ENCODE measurements around the gene NSFL1C. TPM values are rescaled to one million over a fixed set of nuclear protein-coding genes. Genes with fewer than 3 reads are reported as not detected.

Gene NSFL1C
- total and polyA plus RNA-seq, 2 experiments from 2014 or later = 22.2 to 84.2 TPM

DNA sequence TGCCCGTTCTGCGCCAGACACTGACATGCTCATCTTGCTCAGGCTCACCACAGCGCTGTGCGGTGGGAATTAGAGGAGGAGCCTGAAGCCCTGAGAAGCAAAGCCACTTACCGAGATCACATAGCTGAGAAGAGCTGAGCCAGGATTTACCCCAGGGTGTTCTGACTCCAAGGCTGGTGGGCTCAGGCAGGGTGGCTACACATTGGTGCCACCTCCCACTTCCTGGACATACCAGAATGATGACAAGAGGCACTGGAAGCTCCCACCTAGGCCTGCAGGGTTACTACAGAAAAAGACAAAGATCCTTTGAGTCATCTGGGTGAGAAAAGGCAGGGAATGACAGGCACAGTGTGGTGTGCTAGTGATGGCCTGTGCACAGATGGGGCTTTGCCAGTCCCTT, 49.4 kb downstream of the NSFL1C start:
- Histone ChIP-seq H3K27ac (peak overlapping the region; percentile 86), H3K9me3 (ENCODE audit: low read depth) (no peaks in the 10 kb centered on the region), H3K36me3 (ENCODE audit: low read depth) (no peaks in the 10 kb centered on the region), H3K27me3 (replicated peaks; ENCODE audit: insufficient read depth) (no peaks in the 10 kb centered on the region), H4K20me1 (ENCODE audit: insufficient read depth) (no peaks in the 10 kb centered on the region), H3F3A (ENCODE audit: insufficient read depth) (peaks cover 36% of the 10 kb centered on the region), H3K4me3 (no peak overlapping the region), H3K9ac (no peak overlapping the region; the same call in 1 of the 2 replicates), H3K79me2 (ENCODE audit: insufficient read depth) (no peaks in the 10 kb centered on the region), H3K4me2 (ENCODE audit: unreplicated experiment) (peak overlapping the region; percentile 10), H3K4me1 (ENCODE audit: insufficient read depth) (peaks cover 44% of the 10 kb centered on the region), H3K9me2 (ENCODE audit: insufficient read depth) (no peaks in the 10 kb centered on the region), H2AFZ (no peak overlapping the region)
- TF ChIP-seq EZH2 (IDR thresholded peaks at IDR 0.05; ENCODE audit: insufficient read depth, poor library complexity, severe bottlenecking) (no peak), EZH2phosphoT487 (IDR thresholded peaks at IDR 0.05; ENCODE audit: insufficient read depth, low read depth) (no peak)
- peak; percentile 79 for DNase-seq
- WGBS, 2 experiments (ENCODE audit: low coverage in 1 of 2, low lambda C conversion rate in 2 of 2, missing lambda C conversion rate in 2 of 2) = 60 to 76% methylated on average over 5 of the region's 5 CpGs
- in situ Hi-C loops (cut with MboI) = no loop called here

DNA sequence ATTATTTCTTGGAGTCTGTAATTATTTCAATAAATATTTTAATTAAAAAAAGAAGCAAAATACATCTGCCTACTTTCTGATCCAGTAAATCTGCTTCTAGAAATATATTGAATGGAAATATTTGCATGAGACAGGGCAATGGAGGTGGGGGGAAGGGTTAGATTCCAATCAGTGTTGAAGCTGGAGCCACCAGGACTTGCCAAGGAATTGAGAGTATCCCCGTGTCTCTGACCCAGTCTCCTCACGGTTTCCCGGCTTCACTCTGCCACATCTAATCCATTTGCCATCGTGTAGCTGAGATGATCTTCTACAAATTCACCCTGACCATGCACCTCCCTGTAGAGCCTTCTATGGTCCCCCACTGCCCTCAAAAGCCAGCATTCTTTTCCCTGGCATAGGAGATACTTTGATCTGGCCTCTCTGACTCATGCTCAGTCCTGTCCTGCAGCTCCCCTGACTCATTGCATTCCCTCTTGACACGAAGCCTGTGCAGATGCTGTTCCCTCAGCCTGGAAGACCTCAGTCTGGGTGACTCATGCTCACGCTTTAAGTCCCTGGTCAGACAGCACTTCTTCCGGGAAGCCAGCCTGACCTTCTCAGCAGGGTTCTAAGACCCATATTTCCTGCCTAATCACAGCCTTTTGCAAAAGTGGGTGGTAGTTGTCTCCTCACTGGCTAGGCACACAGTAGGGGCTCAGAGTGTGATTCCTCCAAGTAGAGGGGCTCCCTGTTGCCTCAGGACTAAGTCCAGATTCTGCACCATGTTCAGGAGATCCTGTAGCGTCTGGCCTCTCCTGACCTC, 50.8 kb downstream of the NSFL1C start:
- H3K4me2 ChIP-seq (ENCODE audit: unreplicated experiment) = peak overlapping the region; percentile 3
- H3K9me3 ChIP-seq (ENCODE audit: low read depth) = no peaks in the 10 kb centered on the region
- no peaks in the 10 kb centered on the region for H3K27me3 ChIP-seq (replicated peaks; ENCODE audit: insufficient read depth)
- H3K27ac ChIP-seq = peak overlapping the region; percentile 86
- H3K9ac ChIP-seq = peak overlapping the region; percentile 40; the same call in 1 of the 2 replicates
- no peaks in the 10 kb centered on the region for H3K9me2 ChIP-seq (ENCODE audit: insufficient read depth)
- no peak overlapping the region for H3K4me3 ChIP-seq
- H3F3A ChIP-seq (ENCODE audit: insufficient read depth) = peaks cover 36% of the 10 kb centered on the region
- H2AFZ ChIP-seq = no peak overlapping the region
- peak; percentile 99 for DNase-seq
- peaks cover 44% of the 10 kb centered on the region for H3K4me1 ChIP-seq (ENCODE audit: insufficient read depth)
- H3K79me2 ChIP-seq (ENCODE audit: insufficient read depth) = no peaks in the 10 kb centered on the region
- in situ Hi-C loops (cut with MboI) = no loop called here
- 35 to 38% methylated on average over 8 of the region's 8 CpGs for WGBS, 2 experiments (ENCODE audit: low coverage in 1 of 2, low lambda C conversion rate in 2 of 2, missing lambda C conversion rate in 2 of 2)
- H4K20me1 ChIP-seq (ENCODE audit: insufficient read depth) = no peaks in the 10 kb centered on the region
- H3K36me3 ChIP-seq (ENCODE audit: low read depth) = no peaks in the 10 kb centered on the region
- TF ChIP-seq EZH2 (IDR thresholded peaks at IDR 0.05; ENCODE audit: insufficient read depth, poor library complexity, severe bottlenecking) (no peak), EZH2phosphoT487 (IDR thresholded peaks at IDR 0.05; ENCODE audit: insufficient read depth, low read depth) (no peak)

DNA sequence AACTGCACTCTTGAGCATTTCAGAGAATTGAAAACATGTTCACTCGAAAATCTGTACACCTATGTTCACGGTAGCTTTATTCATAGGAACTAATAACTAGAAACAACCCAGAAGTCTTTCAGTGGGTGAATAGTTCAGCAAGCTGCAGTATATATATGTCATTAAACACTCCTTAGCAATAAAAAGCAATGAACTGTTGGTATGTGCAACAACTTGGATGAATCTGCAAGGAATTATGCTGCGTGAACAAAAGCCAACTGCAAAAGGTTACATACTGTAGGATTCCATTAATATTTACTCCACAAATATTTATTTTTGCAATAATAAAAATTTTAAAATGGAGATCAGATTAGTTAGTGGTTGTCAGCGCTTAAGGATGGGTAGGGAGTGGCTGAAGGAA, 51.7 kb downstream of the NSFL1C start:
- no peak overlapping the region for H2AFZ ChIP-seq
- H3K9ac ChIP-seq = no peak overlapping the region
- no peaks in the 10 kb centered on the region for H4K20me1 ChIP-seq (ENCODE audit: insufficient read depth)
- TF ChIP-seq EZH2 (IDR thresholded peaks at IDR 0.05; ENCODE audit: insufficient read depth, poor library complexity, severe bottlenecking) = no peak
- TF ChIP-seq EZH2phosphoT487 (IDR thresholded peaks at IDR 0.05; ENCODE audit: insufficient read depth, low read depth) = no peak
- no peak overlapping the region for H3K4me2 ChIP-seq (ENCODE audit: unreplicated experiment)
- DNase-seq = peak; percentile 44
- 61 to 67% methylated on average over 4 of the region's 4 CpGs for WGBS, 2 experiments (ENCODE audit: low coverage in 1 of 2, low lambda C conversion rate in 2 of 2, missing lambda C conversion rate in 2 of 2)
- H3F3A ChIP-seq (ENCODE audit: insufficient read depth) = peaks cover 36% of the 10 kb centered on the region
- no peaks in the 10 kb centered on the region for H3K79me2 ChIP-seq (ENCODE audit: insufficient read depth)
- H3K27ac ChIP-seq = peak overlapping the region; percentile 86; the same call in 1 of the 2 replicates
- no peaks in the 10 kb centered on the region for H3K9me3 ChIP-seq (ENCODE audit: low read depth)
- H3K4me1 ChIP-seq (ENCODE audit: insufficient read depth) = peaks cover 44% of the 10 kb centered on the region
- no peak overlapping the region for H3K4me3 ChIP-seq
- H3K9me2 ChIP-seq (ENCODE audit: insufficient read depth) = no peaks in the 10 kb centered on the region
- no peaks in the 10 kb centered on the region for H3K36me3 ChIP-seq (ENCODE audit: low read depth)
- no peaks in the 10 kb centered on the region for H3K27me3 ChIP-seq (replicated peaks; ENCODE audit: insufficient read depth)
- in situ Hi-C loops (cut with MboI) = no loop called here

DNA sequence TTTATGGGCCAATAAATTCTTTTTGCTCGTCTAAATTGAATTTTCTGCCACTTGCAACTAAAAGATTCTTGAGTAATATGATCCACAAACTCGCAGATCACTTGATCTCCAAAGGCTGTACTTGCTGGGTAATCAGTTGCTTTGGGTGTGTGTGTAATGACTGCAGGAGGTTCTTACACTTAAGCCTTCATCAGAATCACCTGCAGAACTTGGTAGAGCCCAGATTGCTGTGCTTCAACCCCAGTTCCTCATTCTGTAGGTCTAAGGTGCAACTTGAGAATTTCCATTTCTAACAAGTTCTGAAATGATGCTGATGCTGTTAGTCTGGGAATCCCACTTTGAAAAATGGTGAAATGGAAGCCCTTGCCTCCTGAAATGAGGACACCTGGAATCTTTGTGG, 60.8 kb downstream of the NSFL1C start:
- H3K4me2 ChIP-seq (ENCODE audit: unreplicated experiment) = no peak overlapping the region
- H3K36me3 ChIP-seq (ENCODE audit: low read depth) = no peaks in the 10 kb centered on the region
- no peak overlapping the region for H3K9ac ChIP-seq
- 41 to 44% methylated on average over 2 of the region's 2 CpGs for WGBS, 2 experiments (ENCODE audit: low coverage in 1 of 2, low lambda C conversion rate in 2 of 2, missing lambda C conversion rate in 2 of 2)
- no peak overlapping the region for H3K27ac ChIP-seq
- DNase-seq = no peak
- H3K27me3 ChIP-seq (replicated peaks; ENCODE audit: insufficient read depth) = no peaks in the 10 kb centered on the region
- no peaks in the 10 kb centered on the region for H3K79me2 ChIP-seq (ENCODE audit: insufficient read depth)
- in situ Hi-C loops (cut with MboI) = no loop called here
- peaks cover 5% of the 10 kb centered on the region; the same call in 1 of the 2 replicates for H3K4me1 ChIP-seq (ENCODE audit: insufficient read depth)
- H3K4me3 ChIP-seq = no peak overlapping the region
- H3K9me3 ChIP-seq (ENCODE audit: low read depth) = no peaks in the 10 kb centered on the region
- no peak overlapping the region for H2AFZ ChIP-seq
- H3F3A ChIP-seq (ENCODE audit: insufficient read depth) = peaks cover 16% of the 10 kb centered on the region
- TF ChIP-seq EZH2 (IDR thresholded peaks at IDR 0.05; ENCODE audit: insufficient read depth, poor library complexity, severe bottlenecking) (no peak), EZH2phosphoT487 (IDR thresholded peaks at IDR 0.05; ENCODE audit: insufficient read depth, low read depth) (no peak)
- H3K9me2 ChIP-seq (ENCODE audit: insufficient read depth) = no peaks in the 10 kb centered on the region
- H4K20me1 ChIP-seq (ENCODE audit: insufficient read depth) = no peaks in the 10 kb centered on the region

All from GM23248 (cell line).